Measurements from ENCODE around the gene CNNM4. TPM values are rescaled to one million over a fixed set of nuclear protein-coding genes. Genes with fewer than 3 reads are reported as not detected.

CNNM4 gene
- total RNA-seq, 2 experiments from 2014 or later: 7.2 to 8.4 TPM

DNA sequence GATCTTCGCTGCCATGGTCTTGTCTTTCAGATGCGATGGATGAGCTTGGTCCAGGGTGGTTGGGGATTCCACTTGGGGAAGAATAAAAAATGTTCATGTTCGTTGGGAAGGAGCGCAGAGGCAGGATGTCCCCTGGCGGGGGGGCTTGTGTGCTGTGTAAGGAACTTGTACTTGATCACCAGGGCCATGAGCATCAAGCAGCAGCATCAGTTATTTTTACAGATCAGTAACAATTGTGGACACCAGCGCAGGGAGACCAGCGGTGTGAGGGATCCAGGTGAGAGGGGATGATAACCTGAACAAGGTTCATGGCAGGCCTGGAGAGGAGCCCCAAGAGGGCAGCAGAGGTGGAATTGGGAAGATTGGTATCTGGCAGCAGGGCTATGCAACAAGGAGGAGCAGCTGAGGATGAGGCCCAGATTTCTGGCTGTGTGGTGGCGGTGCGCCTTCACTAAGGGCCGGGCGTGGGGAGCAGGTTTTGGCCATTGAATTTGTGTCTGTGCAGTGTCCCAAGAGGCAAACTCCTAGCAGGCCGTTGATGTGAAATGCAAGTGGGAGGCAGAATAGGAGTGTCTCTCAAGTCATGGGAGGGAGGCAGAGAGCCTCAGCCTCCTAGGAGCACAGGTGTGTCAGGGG is 59.3 kb downstream of the CNNM4 start:
- POLR2A ChIA-PET: no interaction called here
- CTCF ChIA-PET: no interaction called here

DNA sequence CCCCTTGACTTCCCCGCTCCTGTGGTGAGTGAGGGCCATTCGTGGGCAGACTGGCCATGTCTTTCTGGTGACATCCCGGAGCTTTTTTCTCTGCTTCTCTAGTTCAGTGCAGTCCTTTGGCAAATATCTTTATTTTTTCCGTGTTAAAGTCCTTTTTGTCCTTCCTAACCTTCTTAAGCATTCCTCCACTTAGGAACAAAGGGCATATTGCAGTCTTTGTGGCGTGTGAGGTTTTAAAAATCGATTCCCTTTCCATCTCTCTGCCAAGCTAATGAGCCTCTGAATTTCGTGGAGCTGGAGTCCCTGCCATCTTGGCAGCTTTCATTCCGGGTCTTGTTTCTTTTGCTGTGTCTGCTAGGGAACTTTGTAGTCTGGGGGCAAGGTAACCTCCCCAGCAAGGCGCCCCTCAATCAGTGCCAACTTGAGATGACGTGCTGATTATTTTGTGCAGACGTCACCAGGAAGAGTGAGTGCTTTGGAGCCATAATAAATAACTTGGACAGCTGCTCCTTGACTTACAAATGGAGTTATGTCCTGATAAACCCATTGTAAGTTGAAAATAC is 60.5 kb downstream of the CNNM4 start:
- ChIA-PET POLR2A (interaction anchor here (0.6 kb wide), 1 partner anchor 157 kb away, joined by 3 read pairs; no protein-coding TSS in a partner anchor), CTCF (no interaction called here)

DNA sequence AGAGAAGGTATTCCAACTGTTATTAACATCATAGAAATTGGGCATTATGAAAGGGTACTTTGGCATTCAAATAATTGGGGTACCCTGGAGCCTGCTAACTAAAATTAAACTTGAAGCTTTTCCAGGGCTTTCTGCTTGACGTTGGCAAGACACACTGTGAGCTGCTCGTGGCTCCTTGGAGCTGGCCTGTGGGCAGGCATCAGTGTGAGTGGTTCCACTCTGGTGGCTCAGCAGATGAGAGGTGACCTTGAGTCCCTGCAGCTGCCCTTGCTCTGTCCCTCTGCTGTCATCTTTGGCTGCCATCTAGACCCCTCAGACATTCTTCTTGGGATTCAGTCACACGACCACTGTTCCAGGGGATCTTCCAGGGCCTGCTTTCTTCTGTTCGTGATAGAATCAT is 62.1 kb downstream of the CNNM4 start:
- ChIA-PET POLR2A (interaction anchor here (0.6 kb wide), 1 partner anchor 36 kb away, joined by 13 read pairs; no protein-coding TSS in a partner anchor), CTCF (no interaction called here)

- POLR2A ChIA-PET: no interaction called here
- CTCF ChIA-PET: no interaction called here
Measured at GRCh38 chr2:96823198-96823597, 62.5 kb downstream of the CNNM4 start.

GRCh38 chr2:96824079-96824870 is 63.6 kb downstream of the CNNM4 start:
- ChIA-PET CTCF (interaction anchor here (0.9 kb wide), 1 partner anchor 34 kb away, joined by 6 read pairs; the partner anchor contains the start of gene ANKRD39), POLR2A (no interaction called here)

- ChIA-PET CTCF (no interaction called here), POLR2A (no interaction called here)
Measured at GRCh38 chr2:96825057-96825456, 64.4 kb downstream of the CNNM4 start.

DNA sequence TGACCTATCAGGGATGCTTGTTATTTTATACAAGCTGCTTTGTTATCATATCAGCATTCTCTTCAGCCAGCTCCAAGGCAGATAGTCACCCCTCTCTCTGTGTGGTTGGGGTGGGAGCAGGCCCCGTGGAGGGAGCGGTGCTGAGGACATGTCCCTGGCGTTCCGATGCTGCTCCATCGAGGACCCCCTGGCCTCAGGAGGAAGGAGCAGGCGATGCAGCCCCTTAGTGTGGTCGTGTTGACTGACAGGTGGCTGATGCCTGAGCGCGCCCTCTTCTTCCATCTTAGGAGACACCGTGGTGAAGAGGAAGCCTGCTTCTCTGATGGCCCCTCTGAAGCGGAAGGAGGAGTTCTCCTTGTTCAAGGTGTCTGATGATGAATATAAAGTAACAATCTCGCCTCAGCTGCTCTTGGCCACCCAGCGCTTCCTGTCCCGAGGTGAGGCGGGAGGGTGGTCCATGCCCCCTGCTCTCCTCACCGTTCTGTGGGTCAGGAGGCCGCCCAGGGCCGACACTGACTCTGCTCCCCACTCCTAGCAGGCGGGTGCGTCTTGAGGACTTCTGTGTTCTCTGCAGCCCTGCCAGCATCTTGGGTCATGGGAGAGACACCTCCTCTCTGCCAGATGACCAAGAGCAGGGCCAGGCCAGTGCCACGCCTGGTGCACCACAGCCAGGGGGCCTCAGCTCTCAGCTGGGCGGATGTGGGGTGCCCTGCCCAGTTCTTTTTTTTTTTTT is 66.0 kb downstream of the CNNM4 start:
- ChIA-PET POLR2A (no interaction called here), CTCF (no interaction called here)

- CTCF ChIA-PET: no interaction called here
- POLR2A ChIA-PET: no interaction called here
Measured at GRCh38 chr2:96828436-96828835, 67.7 kb downstream of the CNNM4 start.

DNA sequence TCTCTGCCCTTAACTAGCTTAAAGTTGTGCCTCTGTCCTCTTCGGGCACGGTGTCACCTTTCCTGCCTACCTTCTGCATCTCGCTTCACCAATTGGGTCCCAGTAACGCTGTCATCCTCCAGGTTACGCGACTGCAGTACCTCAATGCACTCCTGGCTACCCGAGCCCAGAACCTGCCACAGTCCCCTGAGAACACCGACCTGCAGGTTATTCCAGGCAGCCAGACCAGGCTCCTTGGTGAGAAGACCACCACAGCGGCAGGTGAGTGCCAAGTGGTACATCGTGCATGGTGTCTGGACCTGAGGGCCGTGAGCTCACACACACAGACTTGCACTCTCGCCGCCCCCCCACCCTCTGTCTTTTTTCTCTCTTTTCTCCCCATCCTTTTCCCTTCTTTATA is 68.2 kb downstream of the CNNM4 start:
- CTCF ChIA-PET: no interaction called here

GRCh38 chr2:96830044-96830562 is 69.4 kb downstream of the CNNM4 start:
- ChIA-PET CTCF (no interaction called here), POLR2A (interaction anchor here (0.5 kb wide), 1 partner anchor 22 kb away, joined by 8 read pairs; no protein-coding TSS in a partner anchor)

More for the DNA sequence above, 68.2 kb downstream of the CNNM4 start:
- POLR2A ChIA-PET: no interaction called here

GRCh38 chr2:96831679-96832078 is 71.0 kb downstream of the CNNM4 start:
- CTCF ChIA-PET: no interaction called here

GRCh38 chr2:96832408-96832753 is 71.7 kb downstream of the CNNM4 start:
- ChIA-PET CTCF (interaction anchor here (1.4 kb wide), 1 partner anchor 59 kb away, joined by 3 read pairs; no protein-coding TSS in a partner anchor), POLR2A (no interaction called here)

More at GRCh38 chr2:96831679-96832078, 71.0 kb downstream of the CNNM4 start:
- POLR2A ChIA-PET: no interaction called here

DNA sequence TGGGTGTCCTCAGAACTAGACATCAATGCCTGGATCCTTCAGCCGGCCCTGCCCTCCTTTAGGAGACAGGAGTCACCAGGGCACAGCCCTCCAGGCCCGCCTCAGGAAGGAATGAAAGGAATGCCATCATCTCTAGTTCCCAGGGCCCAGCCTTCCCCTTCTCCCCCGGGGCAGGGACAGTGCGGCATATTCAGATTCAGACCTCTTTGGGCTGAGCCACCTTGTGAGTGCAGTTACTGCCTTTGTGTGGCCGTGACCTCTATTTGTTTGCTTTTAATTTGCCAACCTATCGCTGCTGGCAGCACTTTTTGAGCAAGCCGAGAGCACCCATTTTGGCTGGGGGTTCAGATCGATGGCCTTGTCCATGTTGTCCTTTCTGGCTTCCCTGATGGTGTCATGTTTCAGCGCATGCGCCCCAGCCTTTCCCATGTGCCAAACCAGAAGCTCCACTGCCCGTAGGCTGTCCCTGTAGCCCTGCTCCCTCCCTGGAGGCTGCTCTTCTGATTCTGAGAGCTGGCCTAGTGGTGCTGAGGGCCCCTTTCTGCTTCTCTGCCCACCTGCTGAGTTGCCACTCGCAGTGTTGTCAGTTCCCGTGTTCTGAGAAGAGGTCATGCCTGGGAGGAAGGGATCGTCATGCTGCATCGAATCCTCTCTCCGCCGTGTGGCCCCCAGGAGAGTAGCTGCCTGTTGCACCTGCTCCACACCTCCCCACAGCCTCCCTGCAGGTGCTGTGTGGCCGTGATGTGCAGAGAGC is 72.2 kb downstream of the CNNM4 start:
- CTCF ChIA-PET: interaction anchor here (0.5 to 1.6 kb wide), 3 partner anchors 25 to 59 kb away, joined by 3 to 4 read pairs (median 3); partner anchors contain the start of gene ANKRD39
- POLR2A ChIA-PET: no interaction called here

DNA sequence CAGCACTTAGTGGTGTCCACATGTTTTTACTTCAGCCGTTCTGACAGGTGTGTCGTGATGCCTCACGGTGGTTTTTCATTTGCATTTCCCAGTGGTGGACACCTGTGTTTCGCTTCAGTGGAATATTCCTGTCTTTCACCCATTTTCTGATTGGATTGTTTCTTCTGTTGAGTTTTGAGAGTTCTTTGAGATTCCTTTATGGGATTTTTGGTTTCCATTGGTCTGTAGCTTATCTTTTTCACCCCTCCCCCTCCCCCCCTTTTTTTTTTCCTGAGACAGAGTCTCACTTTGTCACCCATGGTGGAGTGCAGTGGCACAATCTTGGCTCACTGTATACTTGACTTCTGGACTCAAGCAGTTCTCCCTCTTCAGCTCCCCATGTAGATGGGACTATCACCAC is 75.1 kb downstream of the CNNM4 start:
- POLR2A ChIA-PET: no interaction called here
- CTCF ChIA-PET: no interaction called here

- CTCF ChIA-PET: interaction anchor here (3.1 kb wide), 1 partner anchor 20 kb away, joined by 24 read pairs; the partner anchor contains the start of gene ANKRD39
- POLR2A ChIA-PET: interaction anchor here (0.9 kb wide), 1 partner anchor 15 kb away, joined by 3 read pairs; no protein-coding TSS in a partner anchor
Measured at GRCh38 chr2:96837575-96837974, 76.9 kb downstream of the CNNM4 start.

DNA sequence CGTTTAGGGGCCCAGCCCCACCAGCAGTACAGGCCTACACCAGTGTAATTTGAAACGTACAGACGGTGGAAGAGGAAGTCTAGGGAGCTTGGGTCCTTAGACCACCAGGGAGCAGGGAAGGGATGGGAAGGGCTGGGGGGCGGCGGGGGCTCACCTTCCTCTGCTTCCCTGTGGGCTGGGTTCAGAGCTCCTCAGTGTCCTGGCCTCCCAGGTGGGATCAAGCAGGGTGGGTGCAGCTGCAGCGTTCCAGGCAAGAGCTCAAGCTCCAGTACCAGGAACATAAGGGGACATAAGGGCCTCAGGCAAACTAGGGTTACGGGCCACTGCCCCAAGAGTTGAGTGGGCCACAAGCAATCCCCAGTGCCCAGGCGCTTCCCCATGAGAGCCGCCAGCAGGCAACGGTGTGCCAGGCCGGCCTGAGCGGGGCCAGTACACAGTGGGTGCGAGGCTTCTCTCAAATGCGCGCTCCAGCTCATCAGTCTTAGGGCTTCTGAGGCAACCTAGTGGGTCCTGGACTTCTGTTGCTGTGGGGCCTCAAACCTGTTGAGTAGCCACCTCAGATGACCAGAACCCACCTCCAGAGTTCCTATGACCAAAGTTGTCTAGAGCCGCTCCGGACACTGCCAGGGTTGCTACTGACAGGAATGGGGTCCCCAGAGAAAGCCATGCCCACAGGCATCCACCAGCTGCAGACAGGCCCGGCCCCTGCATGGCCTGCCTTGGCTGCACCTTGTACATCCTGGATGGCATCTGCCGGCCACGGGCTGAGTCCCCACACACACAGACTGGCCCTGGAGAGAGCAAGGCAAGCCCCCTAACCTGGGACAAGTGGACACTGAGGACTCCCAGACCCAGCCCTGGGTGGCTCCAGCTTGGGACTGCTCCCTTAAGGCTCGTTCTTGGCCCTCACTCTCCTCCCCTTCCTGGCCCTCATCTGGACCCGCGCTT is 77.9 kb downstream of the CNNM4 start:
- CTCF ChIA-PET: interaction anchor here (3.1 kb wide), 1 partner anchor 19 kb away, joined by 24 read pairs; the partner anchor contains the start of gene ANKRD39

DNA sequence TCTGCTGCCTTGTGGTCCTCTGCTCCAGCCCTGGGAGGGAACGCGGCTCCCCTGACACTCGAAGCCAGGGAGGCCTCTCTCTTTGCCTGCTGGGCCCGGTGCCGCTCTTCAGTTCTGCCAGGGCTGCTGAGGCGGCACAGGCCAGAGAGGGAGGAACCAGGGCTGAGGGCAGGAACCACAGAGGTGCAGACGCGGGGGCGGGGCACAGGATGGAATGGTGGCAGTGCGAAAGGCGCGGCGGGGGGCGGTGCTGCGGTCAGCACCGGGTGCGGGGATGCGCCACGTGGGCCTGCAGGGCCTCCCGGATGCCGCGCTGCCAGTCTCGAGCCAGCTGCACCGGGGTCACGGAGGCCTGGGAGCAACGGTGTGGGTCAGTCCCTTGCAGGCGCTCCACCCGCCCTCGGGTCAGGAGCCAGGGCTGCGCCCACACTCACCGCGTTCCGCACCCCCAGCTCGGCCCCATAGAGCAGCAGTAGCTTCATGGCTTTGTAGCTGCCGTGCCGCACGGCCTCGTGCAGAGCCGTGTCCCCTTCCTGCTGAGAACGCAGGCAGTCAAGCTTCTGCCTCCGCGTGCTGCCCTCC is 78.7 kb downstream of the CNNM4 start:
- ChIA-PET CTCF (interaction anchor here (1.0 to 3.1 kb wide), 4 partner anchors 18 to 111 kb away, joined by 3 to 24 read pairs (median 4); partner anchors contain the start of genes ANKRD39 and CNNM3), POLR2A (interaction anchor here (1.3 to 1.7 kb wide), 2 partner anchors 18 to 24 kb away, joined by 5 to 18 read pairs; partner anchors contain the start of genes ANKRD39 and CNNM3)

More for the DNA sequence above, 77.9 kb downstream of the CNNM4 start:
- POLR2A ChIA-PET: interaction anchor here (0.9 to 1.7 kb wide), 3 partner anchors 17 to 23 kb away, joined by 3 to 18 read pairs (median 5); partner anchors contain the start of genes ANKRD39 and CNNM3

Data from activated CD8-positive, alpha-beta memory T cell treated with anti-CD3 and anti-CD28 coated beads for 36 hours (primary cell).